Amygdala (tissue), 56 donors: ENCODE measurements around the gene SIK2.
A peak's percentile ranks its signal among the peaks of the same experiment; 100 is the strongest.

Source experiments
- DNase-seq, 56 donors: peaks; one replicate each; lab custom pipeline; 2025; lab: John Stamatoyannopoulos, UW

The SIK2 gene

DNA sequence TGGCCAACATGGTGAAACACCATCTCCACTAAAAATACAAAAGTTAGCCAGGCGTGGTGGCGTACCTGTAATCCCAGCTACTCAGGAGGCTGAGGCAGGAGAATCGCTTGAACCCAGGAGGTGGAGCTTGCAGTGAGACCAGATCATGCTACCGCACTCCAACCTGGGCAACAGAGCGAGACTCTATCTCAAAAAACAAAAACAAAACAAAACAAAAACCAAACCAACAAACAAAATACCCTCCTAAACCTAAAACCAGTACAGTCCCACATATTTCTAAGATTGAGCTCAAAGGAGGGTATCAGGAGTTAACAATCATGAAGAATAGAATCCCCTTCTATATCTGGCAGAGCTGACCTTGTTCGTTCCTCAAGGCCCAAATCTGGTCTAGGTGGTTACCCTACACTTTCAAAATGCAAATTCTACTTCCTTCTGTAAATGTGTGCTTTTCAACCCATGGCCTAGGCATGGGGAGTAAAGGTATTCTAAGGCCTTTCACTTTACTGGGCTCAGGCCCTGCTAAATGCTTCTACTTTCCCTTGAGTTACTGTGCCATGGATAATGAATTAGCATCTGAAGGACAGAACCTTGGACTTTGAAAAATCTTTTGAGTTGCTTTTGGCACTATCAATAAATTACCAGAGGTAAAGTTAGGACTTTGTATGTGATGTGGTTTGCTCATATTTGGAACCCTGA is 174.3 kb downstream of the SIK2 start:
- DNase-seq: no peak

DNA sequence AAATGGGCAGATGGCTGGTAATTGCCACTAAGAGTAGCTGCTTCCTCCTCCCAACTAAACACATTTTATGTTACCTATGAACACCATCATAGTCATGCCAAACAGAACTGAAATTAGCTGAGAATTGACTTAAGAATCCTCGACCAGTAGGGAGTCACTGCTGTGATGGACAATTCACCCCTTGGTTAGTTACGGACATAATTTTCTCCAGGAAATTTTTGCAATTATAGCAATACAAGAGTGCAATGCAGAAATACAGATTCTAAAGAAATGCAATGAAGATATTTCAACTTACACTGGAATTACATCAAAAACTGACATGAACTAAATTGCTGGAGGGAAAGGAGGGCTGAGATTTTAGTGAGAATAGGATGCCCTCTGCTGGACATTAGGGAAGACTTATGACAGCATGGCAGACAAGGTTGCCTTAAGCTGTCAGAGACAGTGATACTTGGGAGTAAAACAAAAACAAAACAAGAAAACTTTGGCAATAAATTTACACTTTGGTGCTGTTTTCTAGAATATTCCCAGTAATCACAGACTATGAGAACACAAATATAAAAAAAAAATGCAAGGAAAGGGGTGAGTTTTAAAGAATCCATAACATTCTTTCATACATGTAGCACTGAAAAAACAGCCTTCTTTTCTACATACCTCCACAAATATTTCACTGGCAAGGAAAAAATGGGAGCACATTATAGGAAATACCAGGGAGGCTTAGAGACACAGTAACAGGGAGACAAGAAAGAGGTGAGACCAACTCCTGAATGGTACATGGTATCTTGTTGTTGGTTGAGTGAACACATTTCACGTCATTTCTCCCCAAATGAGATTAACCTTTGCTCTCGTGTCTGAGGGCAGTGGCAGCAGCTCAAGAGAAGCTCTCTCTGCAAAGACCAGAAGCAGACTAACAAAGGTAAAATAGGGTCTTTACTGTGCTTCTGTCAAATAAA is 175.1 kb downstream of the SIK2 start:
- peak in 10 of 56 donors; percentile 20 to 71 (median 38) for DNase-seq

DNA sequence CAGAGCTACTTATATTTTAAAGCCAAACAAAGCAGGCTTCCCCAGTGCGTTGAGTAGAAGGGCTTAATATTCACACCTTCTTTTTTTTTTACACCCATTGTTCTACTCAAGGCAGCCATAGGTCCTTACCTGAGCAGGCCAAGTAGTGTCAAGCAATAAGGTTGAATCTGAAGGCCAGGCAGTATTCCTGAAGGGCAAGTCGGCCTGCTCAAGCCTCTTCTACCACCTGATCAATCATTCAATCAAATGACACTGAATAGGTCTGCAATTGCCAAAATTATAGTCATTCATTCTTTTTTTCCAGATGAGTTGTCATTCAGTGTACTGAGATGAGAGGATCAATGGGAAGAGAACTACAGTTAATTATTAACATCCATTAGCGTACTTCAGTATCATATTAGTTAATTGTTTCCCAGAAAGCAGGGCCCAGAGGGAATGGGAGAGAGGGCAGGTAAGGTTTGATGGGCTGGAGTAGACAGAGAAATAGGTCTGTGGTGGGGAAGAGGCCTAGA is 175.9 kb downstream of the SIK2 start:
- no peak for DNase-seq

DNA sequence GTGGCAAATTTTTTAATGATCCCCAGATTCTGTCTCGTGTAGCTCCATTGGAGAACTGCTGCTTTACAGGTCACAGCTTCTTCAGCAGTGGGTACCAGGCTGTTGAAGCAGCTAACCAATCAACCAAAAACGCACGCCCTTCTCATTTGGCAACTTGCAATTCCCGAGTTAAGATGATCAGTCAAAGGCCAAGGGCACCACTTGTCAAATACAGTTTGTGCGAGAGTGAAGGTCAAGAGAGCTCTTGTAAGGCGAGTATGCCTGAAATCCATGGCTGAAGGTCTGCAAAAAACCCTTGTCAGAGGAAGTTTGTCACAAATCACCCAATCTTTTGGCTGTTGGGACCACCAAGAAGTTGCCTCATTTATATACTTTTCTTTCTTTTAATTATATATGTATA is 176.9 kb downstream of the SIK2 start:
- DNase-seq: no peak
